Effector memory CD4-positive, alpha-beta T cell (primary cell): ENCODE measurements around the gene DHRS7C.

Experiments
- DNase-seq, 3 donors: peaks; one replicate each; pipeline ENCODE4 v3.0.0-alpha.2; 2020
- H3K27ac ChIP-seq: 2 replicates; pipeline ENCODE4 v1.7.0; 2013; ENCODE audit warnings: mild to moderate bottlenecking, low read length, moderate library complexity; ENCODE audit not compliant: insufficient read depth, poor library complexity, severe bottlenecking
- H3K27me3 ChIP-seq: replicated peaks from 2 replicates; pipeline ENCODE4 v1.7.0; 2013; ENCODE audit warnings: mild to moderate bottlenecking, low read length; ENCODE audit not compliant: insufficient read depth, control insufficient read depth, poor library complexity, severe bottlenecking
- H3K36me3 ChIP-seq: 2 replicates; pipeline ENCODE4 v1.7.0; 2013; ENCODE audit warnings: mild to moderate bottlenecking, low read length, moderate library complexity; ENCODE audit not compliant: control insufficient read depth, insufficient read depth
- H3K4me1 ChIP-seq: 2 replicates; pipeline ENCODE4 v1.7.0; 2013; ENCODE audit warnings: low read length, mild to moderate bottlenecking; ENCODE audit not compliant: control insufficient read depth, insufficient read depth, poor library complexity, severe bottlenecking
- H3K4me3 ChIP-seq: 2 replicates; pipeline ENCODE4 v1.7.0; 2013; ENCODE audit warnings: low read length, low read depth, mild to moderate bottlenecking; ENCODE audit not compliant: insufficient read depth, poor library complexity, severe bottlenecking
- H3K9me3 ChIP-seq: 2 replicates; pipeline ENCODE4 v1.7.0; 2013; ENCODE audit warnings: mild to moderate bottlenecking, low read length, moderate library complexity; ENCODE audit not compliant: control insufficient read depth

The DHRS7C gene

DNA sequence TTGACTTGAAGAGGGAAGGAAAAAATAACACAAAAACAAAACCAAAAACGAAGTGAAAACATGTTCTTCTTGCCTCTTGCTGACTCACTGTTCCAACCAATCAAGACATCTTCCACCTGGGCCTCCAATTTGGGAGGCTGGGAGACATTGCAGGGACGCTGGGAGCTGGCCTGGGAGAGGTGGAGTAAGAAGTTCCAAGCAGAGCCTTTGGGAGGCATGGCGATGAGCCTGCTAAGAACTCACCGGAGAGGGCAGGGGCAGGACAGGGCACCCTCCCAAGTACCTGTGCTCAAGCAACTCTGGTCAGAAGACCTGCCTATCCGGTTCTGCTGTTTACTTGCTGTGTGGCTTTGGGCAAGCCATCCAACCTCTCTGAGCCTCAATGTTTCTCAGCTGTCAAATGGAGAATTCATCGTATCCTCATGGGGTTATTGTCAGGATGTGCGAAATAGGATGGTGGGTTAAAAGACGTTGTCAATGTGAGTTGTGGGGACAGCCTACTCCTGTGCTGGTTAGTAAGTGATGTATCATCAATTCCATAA is 33.5 kb upstream of the DHRS7C start:
- no peaks in the 10 kb centered on the region for H3K36me3 ChIP-seq
- H3K9me3 ChIP-seq = no peaks in the 10 kb centered on the region
- H3K4me3 ChIP-seq = no peak overlapping the region
- peaks cover 4% of the 10 kb centered on the region for H3K27me3 ChIP-seq
- no peak for DNase-seq
- H3K27ac ChIP-seq = no peak overlapping the region
- H3K4me1 ChIP-seq = no peaks in the 10 kb centered on the region

DNA sequence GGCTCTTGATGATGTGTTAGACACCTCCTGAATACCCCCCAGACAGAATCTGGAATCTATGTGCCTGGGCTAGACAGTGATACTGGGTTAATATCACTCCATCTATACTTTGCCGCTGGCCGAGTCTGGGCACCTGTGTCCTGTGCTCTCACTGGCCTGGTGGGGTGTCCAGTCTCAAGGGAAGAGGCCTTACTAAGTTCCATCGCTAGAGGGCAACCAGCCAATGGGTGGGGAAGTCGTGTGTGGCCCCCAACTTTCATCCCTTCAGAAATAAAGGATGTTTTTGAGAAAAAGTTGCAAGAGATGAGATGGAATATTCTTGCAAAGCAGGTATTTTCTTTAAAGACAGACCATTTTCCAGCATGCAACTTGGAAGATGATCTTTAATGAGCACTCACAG is 32.7 kb upstream of the DHRS7C start:
- H3K9me3 ChIP-seq = no peaks in the 10 kb centered on the region
- H3K27ac ChIP-seq = no peak overlapping the region
- no peaks in the 10 kb centered on the region for H3K36me3 ChIP-seq
- H3K27me3 ChIP-seq = peaks cover 4% of the 10 kb centered on the region
- H3K4me1 ChIP-seq = no peaks in the 10 kb centered on the region
- no peak overlapping the region for H3K4me3 ChIP-seq
- DNase-seq = no peak

DNA sequence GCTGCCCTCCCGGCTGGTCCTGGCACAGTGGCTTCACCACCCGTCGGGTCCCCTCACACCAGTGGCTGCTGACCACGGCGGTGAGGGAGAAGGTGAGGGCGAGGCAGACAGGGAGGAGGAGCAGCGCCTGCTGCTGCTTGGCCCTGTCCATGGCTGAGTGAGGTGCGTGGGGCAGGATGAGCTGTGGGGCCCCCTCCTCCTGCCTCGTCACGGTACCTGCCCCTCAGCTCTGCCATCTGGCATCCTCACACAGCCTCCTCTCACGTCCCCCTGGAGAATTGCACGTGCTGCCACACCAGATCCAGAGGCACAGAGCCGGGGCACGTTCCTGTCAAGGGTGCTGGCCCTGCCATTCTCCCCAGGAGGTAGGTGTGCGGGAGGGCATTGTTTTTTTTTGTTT is 30.5 kb upstream of the DHRS7C start, which contains the start of gene GSG1L2:
Gene GSG1L2 (minus strand): TSS at position 159 of the 400 bp plus-strand sequence. CDS start 8 bp downstream, at position 151.
- DNase-seq = no peak
- H3K4me3 ChIP-seq = no peak within 1 kb of the TSS
- H3K9me3 ChIP-seq = no peaks in the 10 kb centered on the region
- H3K27ac ChIP-seq = no peak within 1 kb of the TSS
- H3K4me1 ChIP-seq = no peaks in the 10 kb centered on the region
- no peaks in the 10 kb centered on the region for H3K27me3 ChIP-seq
- no peaks in the 10 kb centered on the region for H3K36me3 ChIP-seq

DNA sequence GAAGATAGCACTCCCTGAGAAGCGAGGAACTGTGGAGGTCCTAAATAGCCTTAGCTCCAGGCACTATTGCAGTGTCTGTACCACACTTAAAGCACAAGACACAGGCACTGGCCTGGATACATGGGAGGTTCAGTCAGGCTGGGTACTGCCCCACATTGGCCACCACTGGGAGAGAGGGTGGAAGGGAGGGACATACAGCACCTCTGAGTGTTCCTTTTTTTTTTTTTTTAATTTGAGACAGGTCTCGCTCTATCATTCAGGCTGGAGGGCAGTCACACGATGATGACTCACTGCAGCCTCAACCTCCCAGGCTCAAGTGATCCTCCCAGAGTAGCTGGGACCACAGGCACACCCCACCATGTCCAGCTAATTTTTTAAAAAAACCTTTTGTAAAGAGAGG is 29.1 kb upstream of the DHRS7C start:
- H3K36me3 ChIP-seq = no peaks in the 10 kb centered on the region
- no peak overlapping the region for H3K27ac ChIP-seq
- no peak for DNase-seq
- no peaks in the 10 kb centered on the region for H3K4me1 ChIP-seq
- H3K9me3 ChIP-seq = no peaks in the 10 kb centered on the region
- no peaks in the 10 kb centered on the region for H3K27me3 ChIP-seq
- no peak overlapping the region for H3K4me3 ChIP-seq

DNA sequence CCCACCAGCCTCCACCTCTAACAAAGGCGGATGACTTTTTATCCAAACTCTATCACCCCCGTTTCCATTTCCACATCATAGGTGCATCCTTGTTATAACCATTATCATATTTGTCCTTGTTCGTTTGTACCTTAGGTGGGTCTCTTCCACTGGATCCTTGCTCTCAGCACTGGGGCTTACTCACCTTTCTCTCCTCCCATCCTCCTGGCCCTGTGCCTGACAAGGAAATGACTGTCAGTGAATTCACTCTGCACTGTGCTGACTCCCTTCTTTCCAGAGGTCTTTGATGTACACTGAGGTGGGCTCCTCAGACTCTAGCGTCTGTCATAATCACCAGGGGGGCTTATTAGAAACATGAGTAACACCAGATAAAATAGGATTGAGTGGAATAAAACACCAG is 27.4 kb upstream of the DHRS7C start:
- no peak for DNase-seq
- H3K4me1 ChIP-seq = no peaks in the 10 kb centered on the region
- no peaks in the 10 kb centered on the region for H3K36me3 ChIP-seq
- H3K27ac ChIP-seq = no peak overlapping the region
- H3K27me3 ChIP-seq = no peaks in the 10 kb centered on the region
- no peak overlapping the region for H3K4me3 ChIP-seq
- no peaks in the 10 kb centered on the region for H3K9me3 ChIP-seq

DNA sequence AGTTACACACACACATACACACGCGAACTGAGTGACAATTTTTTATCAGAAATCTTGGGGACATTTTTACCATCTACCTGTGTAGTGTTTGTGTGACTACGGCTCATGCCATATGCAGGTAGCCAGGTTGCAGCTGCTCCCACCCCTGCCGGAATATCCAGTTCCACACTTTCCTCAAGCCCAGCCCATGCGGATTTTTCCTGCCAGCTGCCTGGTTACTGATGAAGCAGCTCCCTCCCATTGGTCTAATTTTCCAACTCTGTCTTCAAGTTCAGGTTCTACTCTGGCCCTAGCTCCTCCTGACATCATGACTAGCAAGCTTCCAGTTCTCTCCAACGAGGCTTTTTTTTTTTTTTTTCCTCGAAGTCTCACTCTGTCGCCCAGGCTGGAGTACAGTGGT is 25.7 kb upstream of the DHRS7C start:
- DNase-seq = no peak
- no peaks in the 10 kb centered on the region for H3K4me1 ChIP-seq
- no peaks in the 10 kb centered on the region for H3K9me3 ChIP-seq
- H3K27ac ChIP-seq = no peak overlapping the region
- H3K36me3 ChIP-seq = no peaks in the 10 kb centered on the region
- H3K27me3 ChIP-seq = no peaks in the 10 kb centered on the region
- H3K4me3 ChIP-seq = no peak overlapping the region

DNA sequence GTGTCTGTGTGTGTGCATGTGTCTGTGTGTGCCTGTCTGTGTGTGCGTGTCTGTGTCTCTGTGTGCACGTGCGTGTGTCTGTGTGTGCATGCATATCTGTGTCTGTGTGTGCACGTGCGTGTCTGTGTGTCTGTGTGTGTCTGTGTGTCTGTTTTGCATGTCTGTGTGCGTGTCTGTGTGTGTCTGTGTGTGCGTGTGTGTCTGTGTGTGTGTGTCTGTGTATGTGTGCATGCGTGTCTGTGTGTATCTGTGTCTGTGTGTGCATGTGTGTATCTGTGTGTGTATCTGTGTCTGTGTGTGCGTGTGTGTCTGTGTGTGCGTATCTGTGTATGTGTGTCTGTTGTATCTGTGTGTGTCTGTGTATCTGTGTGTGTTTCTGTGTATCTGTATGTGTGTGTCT is 25.1 kb upstream of the DHRS7C start:
- DNase-seq = no peak
- no peaks in the 10 kb centered on the region for H3K4me1 ChIP-seq
- H3K36me3 ChIP-seq = no peaks in the 10 kb centered on the region
- no peak overlapping the region for H3K4me3 ChIP-seq
- H3K27ac ChIP-seq = no peak overlapping the region
- no peaks in the 10 kb centered on the region for H3K9me3 ChIP-seq
- no peaks in the 10 kb centered on the region for H3K27me3 ChIP-seq

DNA sequence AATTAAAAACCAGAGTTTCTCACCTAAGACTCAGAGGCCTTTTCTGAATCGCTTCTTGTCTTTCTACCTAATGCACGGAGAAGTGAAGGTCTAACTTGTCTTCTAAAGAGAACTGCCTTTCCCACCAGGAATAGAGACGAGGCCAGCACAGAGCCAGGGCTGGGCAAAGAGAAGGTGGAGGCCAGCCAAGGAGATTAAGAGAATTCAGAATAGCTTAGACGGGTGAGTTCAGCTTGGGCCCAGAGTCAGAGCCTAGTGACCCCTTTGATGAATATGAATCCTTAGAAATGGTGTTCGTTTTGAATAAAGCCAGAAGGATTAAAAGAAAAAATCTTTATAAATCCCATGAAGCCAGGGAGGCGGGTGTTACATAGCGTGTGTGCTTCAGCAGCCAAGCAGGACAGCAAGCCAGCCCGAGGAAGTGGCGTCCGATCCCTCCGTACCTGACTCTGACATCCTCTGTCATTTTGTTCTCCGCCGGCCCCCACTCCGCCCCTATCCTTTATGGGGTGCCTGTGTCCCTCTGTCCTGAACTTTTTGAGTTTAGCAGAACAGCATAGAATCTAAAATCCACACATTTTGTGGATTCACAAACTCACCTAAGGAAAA is 23.0 kb upstream of the DHRS7C start:
- H3K36me3 ChIP-seq = no peaks in the 10 kb centered on the region
- H3K9me3 ChIP-seq = no peaks in the 10 kb centered on the region
- no peak overlapping the region for H3K27ac ChIP-seq
- DNase-seq = no peak
- no peaks in the 10 kb centered on the region for H3K27me3 ChIP-seq
- no peaks in the 10 kb centered on the region for H3K4me1 ChIP-seq
- no peak overlapping the region for H3K4me3 ChIP-seq

DNA sequence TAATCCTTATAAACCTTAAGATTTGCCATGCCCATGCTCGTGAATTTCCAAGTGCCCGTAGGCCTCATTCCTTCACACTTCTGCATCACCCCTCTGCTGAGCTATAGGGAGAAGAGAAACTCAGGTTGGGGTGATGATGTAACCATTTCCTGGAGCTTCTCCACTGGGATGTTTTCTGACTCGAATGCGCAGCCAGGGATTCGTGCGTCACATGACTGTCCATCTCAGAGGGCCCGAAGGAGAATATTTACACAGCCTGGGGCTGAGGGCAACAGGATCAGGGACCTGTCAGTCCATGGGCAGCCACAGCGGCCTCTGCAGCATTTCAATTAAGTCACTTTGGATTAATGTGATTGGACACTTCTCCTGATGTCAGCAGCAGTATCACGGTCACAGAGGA is 21.8 kb upstream of the DHRS7C start:
- no peaks in the 10 kb centered on the region for H3K9me3 ChIP-seq
- H3K4me1 ChIP-seq = no peaks in the 10 kb centered on the region
- no peak overlapping the region for H3K27ac ChIP-seq

DNA sequence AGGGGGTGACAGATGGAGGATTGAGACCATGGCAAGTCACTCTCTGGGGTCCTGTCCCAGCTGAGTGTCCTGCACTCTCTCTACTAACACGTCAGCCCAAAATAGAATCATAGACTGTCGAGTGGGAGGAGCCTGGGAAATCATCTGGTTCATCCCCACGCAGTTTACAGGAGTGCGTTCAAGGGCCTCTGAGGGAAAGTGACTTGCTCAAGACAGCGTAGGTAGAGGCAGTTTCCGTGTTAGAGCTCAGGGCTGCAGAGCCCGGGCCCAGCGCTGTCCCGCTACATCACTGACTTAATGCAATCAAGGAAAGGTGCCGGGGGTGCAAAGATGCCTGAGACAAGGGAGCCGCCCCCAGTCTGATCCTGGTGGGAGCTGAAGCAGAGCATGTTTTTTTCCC is 20.1 kb upstream of the DHRS7C start:
- no peak for DNase-seq
- Histone ChIP-seq H3K4me3 (no peak overlapping the region), H3K4me1 (no peaks in the 10 kb centered on the region), H3K27me3 (no peaks in the 10 kb centered on the region), H3K27ac (no peak overlapping the region), H3K36me3 (no peaks in the 10 kb centered on the region), H3K9me3 (no peaks in the 10 kb centered on the region)

More for the DNA sequence above, 21.8 kb upstream of the DHRS7C start:
- Histone ChIP-seq H3K36me3 (no peaks in the 10 kb centered on the region), H3K4me3 (no peak overlapping the region), H3K27me3 (no peaks in the 10 kb centered on the region)
- no peak for DNase-seq
